HK-2 (cell line): Measurements from ENCODE around the gene OBSCN.
A peak's percentile ranks its signal among the peaks of the same experiment; 100 is the strongest.

Experiments used
- DNase-seq: peaks from one replicate; pipeline ENCODE4 v3.0.0-alpha.2; 2018; ENCODE audit not compliant: unreplicated experiment

The OBSCN gene

DNA sequence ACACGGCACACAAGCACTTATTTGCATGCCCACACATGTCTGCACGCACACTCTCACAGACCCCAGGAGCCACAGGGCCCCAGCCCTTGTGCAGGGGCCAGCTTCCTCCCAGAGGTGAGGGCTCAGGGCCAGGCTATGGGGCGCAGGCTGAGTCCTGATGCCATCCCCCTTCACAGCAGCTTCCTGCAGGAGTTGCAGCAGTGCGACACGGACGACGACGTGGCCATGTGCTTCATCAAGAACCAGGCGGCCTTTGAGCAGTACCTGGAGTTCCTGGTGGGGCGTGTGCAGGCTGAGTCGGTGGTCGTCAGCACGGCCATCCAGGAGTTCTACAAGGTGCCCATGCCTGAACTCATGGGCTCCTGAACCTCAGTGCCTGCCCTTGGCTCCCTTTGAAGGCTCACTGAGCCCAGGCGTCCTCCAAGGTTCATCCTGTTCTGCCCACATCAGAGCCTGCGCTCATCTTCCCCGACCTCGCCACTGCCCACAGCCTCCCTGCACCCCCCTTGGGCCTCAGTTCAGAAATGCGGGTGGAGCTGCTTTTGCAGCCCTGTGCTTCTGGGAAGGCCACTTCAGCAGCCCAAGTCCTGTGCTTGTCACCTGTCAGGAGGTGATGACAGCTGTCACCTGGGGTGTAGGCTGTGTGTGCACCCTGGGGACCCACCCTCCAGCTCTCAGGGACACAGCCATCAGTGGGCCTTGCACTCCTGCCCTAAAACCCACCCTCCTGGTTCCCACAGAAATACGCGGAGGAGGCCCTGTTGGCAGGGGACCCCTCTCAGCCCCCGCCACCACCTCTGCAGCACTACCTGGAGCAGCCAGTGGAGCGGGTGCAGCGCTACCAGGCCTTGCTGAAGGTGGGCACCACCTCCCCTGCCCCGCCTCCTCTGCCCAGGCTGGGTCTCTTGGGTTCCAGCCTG, 132.2 kb downstream of the OBSCN start:
- DNase-seq: no peak

DNA sequence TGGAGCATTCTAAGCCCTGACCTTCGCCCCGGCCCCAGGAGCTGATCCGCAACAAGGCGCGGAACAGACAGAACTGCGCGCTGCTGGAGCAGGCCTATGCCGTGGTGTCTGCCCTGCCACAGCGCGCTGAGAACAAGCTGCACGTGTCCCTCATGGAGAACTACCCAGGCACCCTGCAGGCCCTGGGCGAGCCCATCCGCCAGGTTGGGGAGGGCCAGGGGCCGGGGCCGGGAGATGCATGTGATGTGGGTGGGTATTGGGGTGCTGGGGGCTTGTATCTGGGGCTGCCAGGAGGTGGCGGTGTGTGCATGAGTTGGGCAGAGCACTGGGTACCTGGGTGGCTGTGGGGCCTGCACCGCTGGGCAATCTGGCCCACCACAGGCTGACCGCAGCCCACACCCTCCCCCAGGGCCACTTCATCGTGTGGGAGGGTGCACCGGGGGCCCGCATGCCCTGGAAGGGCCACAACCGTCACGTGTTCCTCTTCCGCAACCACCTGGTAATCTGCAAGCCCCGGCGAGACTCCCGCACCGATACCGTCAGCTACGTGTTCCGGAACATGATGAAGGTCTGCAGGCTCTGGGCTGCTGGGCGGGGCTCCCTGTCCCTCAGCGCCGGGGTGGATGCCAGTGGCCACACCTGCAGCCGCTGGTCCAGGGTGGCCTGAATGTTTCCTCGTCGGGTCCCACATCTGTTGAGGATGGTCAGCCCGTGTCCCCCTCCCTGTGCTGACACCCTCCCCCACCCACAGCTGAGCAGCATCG, 133.0 kb downstream of the OBSCN start:
- no peak for DNase-seq

DNA sequence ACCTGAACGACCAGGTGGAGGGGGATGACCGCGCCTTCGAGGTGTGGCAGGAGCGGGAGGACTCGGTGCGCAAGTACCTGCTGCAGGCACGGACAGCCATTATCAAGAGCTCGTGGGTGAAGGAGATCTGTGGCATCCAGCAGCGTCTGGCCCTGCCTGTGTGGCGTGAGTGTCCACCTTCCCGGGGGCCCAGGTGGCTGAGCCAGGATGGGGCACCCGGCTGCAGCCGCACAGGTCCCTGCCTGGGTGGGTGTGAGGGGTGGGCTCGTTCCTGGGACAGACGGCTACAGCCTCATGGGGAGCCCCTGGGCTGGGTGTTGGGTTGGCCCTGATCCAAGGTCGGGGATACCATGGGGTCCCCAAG, 133.6 kb downstream of the OBSCN start:
- no peak for DNase-seq

DNA sequence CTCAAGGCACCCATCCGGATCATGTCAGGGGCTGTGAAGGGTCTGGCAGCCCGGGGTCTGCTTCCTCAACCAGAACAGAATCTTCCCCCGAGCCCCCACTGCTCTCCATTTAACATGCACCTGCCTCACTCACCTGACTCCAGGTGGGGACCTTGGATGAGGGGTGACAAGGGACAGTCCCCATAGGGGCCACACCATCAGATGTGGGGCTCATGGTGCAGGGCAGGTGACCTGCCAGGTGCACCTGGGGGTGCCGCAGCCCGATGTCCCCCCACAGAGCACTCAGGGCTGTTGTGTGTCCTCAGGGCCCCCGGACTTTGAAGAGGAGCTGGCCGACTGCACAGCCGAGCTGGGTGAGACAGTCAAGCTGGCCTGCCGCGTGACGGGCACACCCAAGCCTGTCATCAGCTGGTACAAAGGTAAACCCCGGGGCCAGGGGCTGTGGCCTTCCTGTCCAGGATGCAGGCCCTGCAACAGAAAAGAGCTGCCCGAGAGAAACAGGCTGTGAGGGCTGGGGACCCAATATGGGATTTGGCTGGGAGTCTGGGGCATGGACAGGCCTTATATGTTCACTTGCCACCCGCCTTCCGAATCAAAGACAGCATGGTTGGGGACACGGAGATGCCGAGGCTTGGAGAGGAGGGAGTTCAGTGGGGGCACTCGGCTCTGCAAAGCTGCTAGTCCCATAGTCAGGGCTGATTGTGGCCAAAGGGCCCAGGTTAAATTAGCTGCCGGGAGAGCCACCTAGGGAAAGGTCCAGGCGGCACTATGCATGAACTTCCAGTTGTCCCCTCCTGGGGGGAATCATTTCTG, 134.2 kb downstream of the OBSCN start:
- DNase-seq: no peak

DNA sequence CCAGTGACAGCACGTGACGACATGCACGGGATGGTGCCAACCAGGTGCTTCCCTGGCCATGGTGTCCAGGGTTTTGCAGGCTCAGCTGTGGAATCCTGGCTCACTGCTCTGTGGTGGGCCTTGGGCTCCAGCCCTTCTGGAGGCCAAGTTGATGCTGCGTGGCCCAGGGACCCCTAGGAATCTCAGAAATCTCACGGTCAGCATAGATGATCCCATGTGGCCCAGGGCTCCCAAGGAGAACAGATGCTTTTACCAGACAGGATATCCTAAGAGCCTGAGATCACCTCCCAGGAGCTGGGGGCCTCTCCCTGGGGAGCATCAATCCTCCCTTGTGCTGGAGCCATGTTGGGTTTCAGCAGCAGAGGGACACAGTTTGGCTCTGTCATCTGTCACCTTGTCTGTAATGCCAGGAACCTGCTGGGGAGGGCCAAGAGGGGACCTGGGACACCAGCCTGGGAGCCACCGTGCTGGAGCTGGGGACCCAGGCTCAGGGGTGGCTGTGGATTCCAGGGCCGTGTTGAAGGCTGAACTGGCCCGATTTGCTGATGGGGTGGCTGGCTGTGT, 134.9 kb downstream of the OBSCN start:
- DNase-seq: no peak

DNA sequence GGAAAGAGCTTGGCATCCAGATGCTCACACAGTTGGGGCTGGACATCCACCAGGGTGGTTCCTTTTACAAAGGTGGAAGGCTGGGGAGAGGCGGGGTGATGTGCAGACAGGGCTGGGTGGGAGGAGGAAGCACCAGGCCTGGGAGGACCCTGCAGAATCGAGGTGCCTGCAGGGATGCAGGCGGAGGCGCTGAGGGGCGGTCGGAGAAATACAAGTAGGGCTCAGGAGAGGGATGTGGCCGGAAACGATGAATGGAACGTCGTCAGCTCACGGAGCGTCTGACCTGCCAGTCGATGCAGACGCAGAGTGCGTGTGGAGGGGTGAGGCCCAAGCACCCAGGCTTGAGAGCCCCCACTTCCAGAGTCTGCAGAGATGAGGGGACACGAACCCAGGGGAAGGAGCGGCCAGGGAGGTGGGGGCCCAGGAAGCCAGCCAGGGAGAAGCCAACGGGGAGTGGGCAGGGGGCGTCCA, 135.4 kb downstream of the OBSCN start:
- no peak for DNase-seq

DNA sequence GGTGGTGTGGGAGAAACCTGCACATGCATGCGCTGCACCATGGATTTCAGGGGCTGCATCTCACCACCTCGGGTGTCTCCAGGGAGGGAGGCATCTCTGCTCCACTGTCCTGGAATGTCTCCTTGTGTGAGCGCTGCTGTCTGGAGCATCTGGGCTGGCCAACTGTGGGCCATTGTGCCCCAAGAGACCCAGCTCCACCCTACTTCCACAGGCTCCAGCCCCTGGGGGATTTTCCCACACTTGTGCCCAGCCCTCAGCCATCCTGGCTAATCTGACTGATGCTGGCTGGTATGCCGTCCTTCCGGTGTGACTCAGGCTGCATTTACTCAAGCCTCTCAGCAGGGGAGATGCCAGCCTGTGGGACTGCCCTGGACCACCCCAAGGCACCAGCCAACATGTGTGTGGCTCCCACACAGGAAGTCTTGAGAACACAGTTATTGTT, 136.8 kb downstream of the OBSCN start:
- DNase-seq: peak; percentile 68

DNA sequence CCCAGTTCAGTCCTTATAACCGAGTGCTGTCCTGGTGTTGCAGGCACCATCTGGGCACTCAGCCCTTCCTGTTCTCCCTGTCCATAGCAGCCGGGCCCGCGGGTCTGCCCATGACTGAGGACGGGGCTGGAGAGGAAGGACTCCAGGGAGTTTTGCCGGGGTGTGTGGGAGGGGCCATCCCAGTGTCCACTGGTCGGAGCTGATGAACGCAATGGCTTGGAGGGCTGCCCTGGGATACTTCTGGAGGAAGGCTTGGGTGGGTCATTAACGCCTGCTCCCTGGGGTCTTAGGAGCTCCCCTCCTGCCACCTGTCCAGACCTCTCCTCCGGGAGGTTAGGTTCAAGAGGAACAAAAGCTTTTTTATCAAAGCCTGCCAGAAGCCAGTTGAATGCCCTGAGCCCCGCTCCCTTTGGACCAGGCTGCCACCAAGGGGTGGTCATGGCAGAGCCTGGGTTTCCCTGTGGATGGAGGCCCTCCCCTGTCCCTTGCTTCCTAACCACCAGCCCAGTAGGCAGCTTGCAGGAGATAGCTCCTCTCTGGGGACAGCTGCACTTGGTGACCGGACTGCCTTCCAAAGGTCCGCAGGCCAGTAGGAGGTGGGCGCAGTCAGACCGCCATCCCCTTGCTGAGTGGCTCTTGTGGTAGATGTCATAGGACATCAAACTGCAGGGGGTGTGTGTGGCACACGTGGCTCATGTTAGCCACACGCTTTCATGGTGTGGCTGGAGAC, 137.5 kb downstream of the OBSCN start:
- DNase-seq: no peak

DNA sequence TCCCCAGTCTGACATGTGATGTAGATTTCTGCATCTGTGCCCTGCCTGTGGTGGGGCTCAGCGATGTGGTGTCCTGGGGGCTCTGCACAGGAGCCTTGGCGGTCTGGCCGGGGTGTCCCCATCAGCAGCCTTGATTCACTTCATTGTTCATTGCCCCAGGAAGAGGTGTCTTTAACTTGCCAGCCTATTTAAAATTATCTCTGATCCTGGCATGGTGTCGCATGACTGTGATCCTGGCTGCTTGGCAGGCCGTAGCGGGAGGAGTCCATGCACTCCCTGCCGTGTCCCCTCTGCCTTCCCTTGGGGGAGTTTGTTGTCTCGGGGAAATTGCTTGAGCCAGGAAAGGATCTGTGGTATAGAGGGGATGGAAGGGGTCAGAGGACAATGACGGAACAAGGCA, 138.9 kb downstream of the OBSCN start:
- DNase-seq: no peak

DNA sequence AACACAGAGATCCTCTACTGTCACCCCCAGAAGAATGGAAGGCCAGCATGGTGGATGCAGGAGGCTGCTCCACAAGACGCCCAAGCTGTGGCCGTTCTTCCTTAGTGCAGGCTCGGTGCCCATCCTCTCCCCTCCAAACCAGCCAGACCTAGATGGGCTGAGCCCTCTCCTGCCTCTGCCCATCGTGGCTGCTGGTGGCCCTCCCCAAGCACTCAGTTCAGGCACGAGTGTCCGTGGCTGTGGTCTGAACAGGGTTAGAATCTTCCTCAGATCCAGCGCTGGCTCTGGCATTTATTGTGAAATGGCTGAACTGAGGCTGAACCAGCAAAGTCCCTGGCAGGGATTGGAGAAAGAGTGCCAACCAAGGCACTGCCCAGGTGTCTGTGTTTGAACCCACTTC, 139.3 kb downstream of the OBSCN start:
- DNase-seq: no peak

DNA sequence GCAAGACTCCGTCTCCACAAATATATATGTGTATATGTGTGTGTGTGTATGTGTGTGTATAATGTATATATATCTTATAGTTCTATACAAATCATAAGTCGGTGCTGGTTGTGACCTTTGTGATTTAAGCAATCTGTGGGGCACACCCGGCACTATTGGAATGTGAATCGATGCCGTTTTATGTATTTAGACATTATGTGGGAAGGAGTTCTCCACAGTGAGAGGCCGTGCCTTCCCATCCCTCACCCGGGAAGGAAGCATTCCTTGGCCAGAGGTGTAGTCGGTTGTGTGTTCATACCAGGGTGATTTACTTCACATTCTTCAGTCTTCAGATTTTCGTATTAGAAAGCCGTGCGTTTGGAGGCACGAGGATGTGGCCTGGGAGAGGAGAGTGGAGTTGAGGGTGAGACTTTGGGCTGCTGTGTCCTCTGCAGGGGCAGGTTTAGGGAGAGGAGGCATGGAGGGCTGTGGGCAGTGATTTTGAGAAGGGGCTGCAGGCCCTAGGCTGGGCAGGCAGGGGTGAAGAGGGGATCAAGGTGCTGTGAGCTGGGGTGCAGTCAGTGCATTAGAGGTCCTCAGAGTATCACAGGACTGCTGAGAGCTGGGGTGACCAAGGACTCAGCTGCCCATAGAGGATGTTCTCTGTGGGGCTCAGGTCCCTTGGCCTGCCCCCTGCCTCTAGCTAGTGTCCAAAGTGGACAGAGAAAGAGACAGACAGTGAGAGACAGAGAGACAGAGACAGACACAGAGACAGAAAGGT, 141.0 kb downstream of the OBSCN start:
- DNase-seq: no peak

DNA sequence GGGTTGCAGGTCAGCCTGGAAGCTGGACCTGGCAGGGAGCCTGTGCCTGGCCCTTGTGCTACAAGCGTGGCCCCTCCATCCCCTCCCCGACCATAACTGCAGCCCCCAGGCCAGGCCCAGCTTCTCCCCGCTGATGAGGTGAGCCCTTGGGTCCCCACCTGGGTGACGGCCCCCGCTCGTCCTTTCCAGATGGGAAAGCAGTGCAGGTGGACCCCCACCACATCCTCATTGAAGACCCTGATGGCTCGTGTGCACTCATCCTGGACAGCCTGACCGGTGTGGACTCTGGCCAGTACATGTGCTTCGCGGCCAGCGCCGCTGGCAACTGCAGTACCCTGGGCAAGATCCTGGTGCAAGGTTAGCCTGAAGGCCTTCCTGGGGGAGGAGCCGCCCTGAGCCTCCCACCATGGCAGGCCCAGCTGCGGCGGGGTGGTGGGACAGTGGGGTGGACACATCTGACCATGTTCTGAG, 141.9 kb downstream of the OBSCN start:
- DNase-seq: no peak

DNA sequence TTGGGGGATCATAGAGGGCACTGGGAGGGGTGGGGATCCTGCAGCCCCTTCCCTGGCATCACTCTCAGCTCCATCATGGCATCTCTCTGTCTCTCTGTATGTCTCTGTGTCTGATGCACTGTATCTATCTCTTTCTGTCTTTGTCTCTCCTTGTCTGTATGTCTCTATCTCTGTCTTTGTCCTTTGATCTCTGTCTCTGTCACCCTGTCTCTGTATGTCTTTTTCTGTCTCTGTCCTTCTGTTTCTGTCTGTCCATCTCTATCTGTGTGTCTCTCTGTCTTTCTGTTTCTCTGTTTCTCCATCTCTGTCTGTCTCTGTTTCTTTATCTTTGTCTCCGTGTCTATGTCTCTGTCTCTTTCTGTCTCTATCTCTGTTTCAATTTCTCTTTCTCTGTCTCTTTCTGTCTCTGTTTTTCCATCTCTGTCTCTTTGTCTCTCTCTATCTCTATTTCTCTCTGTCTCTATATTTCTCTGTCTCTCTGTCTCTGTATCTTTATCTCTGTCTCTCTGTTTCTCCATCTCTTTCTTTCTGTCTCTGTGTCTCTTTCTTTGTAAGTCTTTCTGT, 142.4 kb downstream of the OBSCN start:
- no peak for DNase-seq

DNA sequence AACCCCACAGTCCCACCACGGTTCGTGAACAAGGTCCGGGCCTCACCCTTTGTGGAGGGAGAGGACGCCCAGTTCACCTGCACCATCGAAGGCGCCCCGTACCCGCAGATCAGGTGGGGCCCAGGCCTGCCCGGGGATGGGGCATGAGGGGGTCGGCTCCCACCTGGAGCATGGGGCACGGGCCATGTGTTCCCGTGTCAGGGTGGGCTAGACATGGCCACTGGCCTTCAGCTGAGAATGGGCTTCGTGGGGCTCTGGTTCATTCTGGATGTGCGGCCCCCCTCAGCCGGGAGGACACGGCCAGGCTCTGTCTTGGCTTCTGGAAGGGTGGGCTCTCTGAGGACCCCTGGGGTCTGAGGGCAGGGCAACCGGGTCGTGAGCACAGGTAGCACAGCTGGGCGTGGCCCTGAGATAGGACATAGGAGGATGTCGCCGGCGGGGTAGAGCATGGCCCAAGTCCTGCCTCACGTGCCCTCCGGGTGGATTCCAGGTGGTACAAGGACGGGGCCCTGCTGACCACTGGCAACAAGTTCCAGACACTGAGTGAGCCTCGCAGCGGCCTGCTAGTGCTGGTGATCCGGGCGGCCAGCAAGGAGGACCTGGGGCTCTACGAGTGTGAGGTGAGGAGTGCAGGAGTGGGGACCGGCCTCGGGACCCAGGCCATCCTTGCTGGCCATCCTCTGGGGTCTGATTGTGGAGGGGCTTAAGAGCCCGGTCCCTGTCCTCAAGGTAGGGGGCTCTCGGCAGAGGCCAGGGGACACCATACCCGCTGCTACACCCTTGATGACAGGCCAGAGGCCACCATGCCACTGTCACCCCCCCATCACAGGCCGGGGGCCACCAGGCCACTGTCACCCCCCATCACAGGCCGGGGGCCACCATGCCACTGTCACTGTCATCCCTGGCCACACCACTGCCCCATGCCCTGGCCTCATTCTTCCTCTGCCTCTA, 143.3 kb downstream of the OBSCN start:
- DNase-seq: no peak

DNA sequence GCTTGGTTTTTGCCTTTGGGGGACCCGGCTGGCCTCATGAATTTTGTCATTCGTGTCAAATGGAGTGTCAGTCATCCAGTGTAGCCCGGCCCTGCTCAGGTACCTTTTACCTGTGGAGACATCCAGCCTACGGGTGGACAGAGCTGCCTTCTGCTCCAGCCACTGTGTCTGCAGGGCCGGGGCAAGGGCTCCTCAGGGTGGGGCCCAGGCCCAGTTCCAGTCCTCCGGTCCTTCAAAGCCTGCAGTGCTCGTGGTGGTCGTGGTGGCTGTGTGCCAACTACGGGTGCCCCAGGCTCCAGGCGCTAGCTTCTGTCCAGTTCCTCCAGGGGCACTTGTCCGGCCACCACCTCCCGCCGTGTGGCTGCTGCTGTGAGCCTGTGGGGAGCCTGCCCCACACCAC, 144.0 kb downstream of the OBSCN start:
- DNase-seq: no peak

DNA sequence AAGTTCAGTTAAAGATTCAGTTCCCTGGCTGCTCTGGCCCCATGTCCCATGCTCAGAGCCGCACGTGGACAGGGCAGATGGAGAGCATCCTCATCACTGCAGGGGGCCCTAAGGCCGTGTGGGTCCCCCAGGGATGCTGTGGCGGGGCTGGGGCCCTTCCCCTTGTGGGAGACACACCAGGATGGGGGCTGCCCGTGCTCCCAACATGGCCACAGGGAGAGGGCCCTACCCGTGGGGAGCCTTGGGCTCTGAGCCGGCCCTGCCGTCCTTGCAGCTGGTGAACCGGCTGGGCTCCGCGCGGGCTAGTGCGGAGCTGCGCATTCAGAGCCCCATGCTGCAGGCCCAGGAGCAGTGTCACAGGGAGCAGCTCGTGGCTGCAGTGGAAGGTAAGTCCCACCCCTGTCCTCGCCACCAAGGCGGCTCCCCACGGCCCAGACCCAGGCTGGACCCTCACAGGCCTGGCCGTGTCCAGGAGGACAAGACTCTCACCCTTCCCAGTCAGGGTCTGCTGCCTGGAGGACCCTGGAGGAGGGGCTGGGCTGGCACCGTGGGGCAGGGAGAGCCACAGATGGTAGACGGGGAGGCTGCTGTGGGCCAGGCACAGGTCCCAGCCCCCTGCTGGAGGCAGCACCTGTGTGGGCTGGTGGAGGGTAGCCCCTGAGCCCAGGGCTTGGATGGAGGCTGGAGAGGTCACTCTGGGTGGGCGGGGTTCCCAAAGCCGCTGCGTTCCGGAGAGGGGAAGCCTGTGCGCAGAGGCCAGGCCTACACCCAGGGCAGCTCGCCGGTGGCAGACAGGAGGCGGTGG, 145.0 kb downstream of the OBSCN start:
- no peak for DNase-seq

DNA sequence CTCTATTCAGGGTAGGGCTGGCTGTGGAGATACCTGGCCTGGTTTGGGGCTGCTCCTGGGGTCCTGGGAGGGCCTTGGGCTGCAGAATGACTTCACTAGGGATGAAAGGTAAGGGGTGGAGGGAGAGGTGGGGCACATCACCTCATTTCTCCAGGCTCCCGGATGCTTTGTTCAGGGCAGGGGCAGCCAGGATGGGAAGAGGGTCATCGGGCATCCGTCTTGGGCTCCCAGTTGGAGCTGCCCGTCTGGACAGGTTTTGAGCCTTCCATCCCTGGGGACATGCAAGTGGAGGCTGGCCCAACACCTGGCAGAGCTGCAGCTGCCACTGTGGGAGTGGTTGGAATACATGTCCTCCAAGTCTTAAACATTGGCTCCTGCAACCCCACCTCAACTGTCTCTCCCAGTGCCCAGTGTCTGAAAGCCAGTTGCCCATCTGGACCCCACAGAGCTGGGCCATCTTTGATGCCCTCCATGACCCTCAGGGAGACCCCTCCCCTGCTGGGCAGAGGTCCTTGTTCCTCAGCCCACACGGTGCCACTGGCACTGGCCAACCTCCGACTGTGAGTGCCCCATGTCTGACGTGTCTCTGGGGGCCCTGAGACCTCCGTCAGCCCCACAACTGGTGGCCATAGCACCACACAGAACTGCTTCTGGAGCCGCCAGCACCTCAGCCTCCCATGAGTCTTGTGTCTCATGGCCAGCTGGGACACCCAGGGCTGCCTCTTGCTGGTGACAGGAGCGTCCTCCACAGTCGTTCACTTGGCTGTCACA, 145.9 kb downstream of the OBSCN start:
- no peak for DNase-seq
